ENCODE results near the gene NFRKB.
A peak's percentile ranks its signal among the peaks of the same experiment; 100 is the strongest.

NFRKB gene

DNA sequence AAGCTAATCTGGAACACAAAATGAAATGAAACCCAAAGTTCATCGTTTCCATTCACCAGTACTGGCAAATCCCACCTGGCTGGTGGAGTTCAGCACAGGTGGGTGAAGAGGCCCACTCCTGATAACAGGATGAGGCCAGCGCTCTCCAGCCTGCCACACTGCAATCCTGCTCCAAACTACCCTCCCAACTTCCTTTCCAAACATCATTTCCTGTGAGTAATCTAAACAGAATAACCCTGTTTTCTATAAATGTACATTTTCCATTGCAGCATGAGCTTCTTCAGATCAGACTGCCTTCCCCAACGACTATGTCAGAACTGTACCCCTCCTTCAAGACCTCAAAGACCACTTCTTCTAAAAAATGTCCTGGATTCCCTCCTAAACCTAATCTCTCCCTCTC, 15.9 kb upstream of the NFRKB start:
- Histone ChIP-seq H3K4me3 (ENCODE audit: low read depth, low read length) (no peak overlapping the region), H3K9me3 (no peaks in the 10 kb centered on the region), H3K36me3 (peaks cover 16% of the 10 kb centered on the region), H3K27me3 (no peaks in the 10 kb centered on the region), H3K4me1 (no peaks in the 10 kb centered on the region)
- DNase-seq, result no peak
- TF ChIP-seq, protein P1, sequence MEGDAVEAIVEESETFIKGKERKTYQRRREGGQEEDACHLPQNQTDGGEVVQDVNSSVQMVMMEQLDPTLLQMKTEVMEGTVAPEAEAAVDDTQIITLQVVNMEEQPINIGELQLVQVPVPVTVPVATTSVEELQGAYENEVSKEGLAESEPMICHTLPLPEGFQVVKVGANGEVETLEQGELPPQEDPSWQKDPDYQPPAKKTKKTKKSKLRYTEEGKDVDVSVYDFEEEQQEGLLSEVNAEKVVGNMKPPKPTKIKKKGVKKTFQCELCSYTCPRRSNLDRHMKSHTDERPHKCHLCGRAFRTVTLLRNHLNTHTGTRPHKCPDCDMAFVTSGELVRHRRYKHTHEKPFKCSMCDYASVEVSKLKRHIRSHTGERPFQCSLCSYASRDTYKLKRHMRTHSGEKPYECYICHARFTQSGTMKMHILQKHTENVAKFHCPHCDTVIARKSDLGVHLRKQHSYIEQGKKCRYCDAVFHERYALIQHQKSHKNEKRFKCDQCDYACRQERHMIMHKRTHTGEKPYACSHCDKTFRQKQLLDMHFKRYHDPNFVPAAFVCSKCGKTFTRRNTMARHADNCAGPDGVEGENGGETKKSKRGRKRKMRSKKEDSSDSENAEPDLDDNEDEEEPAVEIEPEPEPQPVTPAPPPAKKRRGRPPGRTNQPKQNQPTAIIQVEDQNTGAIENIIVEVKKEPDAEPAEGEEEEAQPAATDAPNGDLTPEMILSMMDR (IDR thresholded peaks at IDR 0.05; ENCODE audit: low read depth, low read length), result no peak

DNA sequence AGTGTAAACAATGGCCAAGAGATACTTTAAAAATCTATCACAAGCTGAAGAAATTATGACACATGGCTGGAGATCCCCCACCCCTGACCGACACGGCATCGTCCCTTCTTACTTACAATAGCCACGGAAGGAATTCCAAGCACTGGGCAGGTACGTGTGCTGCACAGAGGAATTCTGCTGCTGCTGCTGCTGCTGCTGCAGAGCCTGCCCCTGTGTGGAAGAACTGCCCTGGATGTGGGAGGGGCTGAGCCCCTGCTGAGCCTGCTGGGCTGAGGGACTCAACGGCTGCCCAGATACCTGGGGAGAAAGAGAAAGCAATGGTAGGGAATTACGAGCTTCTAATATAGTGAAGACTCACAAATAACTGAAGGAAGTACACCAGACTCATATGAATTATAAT, 15.0 kb upstream of the NFRKB start:
- no peak for DNase-seq
- H3K36me3 ChIP-seq, result peaks cover 14% of the 10 kb centered on the region
- H3K9me3 ChIP-seq, result no peaks in the 10 kb centered on the region
- H3K27me3 ChIP-seq, result no peaks in the 10 kb centered on the region
- H3K4me3 ChIP-seq (ENCODE audit: low read depth, low read length), result no peak overlapping the region
- TF ChIP-seq, protein P1 (IDR thresholded peaks at IDR 0.05; ENCODE audit: low read depth, low read length), result no peak
- no peaks in the 10 kb centered on the region for H3K4me1 ChIP-seq

DNA sequence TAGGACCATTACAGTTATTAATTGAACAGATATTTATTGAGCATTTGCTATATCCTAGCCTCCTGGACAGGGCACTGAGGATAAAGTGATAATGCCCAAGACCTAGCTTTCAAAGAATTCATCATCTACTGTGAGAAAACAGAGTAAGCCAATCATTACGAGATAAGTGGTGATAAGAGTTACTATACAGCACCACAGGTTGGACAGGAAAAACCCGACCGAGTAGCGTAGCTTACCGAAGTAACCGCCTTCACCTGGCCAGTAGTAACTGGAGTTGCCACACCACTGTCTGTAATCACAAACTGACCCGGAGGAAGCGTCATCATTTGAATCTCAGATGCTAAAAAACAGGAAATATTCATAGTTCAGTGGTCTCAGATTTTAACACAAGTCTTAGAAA, 10.0 kb upstream of the NFRKB start:
- Histone ChIP-seq H3K9me3 (no peaks in the 10 kb centered on the region), H3K36me3 (no peaks in the 10 kb centered on the region; the same call in 1 of the 2 replicates), H3K4me3 (ENCODE audit: low read depth, low read length) (no peak overlapping the region), H3K27me3 (no peaks in the 10 kb centered on the region), H3K4me1 (no peaks in the 10 kb centered on the region)
- DNase-seq, result no peak
- TF ChIP-seq, protein P1 (IDR thresholded peaks at IDR 0.05; ENCODE audit: low read depth, low read length), result no peak

DNA sequence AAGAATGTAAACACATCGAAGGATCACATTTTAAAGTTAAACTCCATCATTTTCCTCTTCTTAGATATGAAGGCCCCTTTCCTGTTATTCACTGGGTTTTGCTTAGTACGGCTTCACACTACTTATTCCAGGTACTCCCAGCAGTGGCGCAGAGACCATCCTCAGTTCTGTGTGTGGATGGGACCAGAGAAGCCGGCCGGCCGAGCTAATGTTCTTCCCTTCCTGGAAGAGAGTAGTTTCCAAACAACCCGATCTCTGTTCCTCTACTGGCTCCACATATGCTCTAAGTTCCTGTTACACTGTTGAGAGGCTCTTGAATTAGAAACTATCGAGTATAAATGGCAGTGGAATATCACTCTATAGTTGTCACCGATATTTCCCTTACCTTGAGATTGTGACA, 684 bp upstream of the NFRKB start:
- peaks cover 8% of the 10 kb centered on the region for H3K4me1 ChIP-seq
- H3K27me3 ChIP-seq, result no peaks in the 10 kb centered on the region
- no peak for DNase-seq
- TF ChIP-seq, protein P1 (IDR thresholded peaks at IDR 0.05; ENCODE audit: low read depth, low read length), result no peak
- peaks cover 18% of the 10 kb centered on the region for H3K36me3 ChIP-seq
- peak overlapping the region; percentile 94 for H3K4me3 ChIP-seq (ENCODE audit: low read depth, low read length)
- no peaks in the 10 kb centered on the region for H3K9me3 ChIP-seq

DNA sequence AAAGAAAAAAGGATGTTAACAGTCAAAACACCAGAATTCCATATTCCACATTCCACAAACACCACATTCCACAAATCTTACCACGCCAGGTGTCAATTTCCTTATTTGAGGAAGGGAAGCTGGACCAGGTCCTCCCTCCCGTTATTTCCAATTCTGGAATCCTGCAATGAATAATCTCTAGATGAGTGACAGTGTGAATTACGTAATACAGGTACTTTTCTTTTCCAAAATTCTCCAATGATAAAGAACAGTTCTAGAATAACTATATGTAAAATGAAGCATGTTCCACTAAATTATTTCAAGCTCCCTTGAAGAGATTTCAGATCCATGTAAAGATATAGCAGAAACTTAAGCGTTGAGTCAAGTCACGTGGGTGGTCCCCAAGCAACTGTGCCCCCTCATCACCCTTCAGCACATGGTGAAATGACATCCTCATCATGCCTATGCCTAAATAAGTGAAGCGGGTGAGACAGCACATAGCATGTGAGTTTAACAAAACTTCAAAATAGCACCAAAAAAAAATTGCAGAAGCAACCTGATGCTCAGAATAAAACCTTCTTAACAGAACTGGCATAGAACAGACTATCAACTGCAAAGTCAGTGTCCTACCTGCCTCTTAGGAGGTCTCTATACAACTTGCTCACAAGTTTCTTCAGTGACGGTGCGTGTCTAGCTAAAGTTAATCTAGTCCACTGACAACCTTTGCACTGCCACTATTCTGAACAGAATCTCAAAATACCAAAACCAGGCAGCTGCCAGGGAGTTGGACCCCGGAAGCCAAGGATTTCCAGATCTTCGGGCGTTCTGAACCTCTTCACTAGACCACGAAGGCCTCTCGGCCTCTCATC, 876 bp downstream of the NFRKB start:
- Histone ChIP-seq H3K36me3 (peaks cover 31% of the 10 kb centered on the region), H3K4me3 (ENCODE audit: low read depth, low read length) (peak overlapping the region; percentile 94), H3K27me3 (no peaks in the 10 kb centered on the region), H3K9me3 (no peaks in the 10 kb centered on the region), H3K4me1 (peaks cover 8% of the 10 kb centered on the region)
- TF ChIP-seq, protein P1 (IDR thresholded peaks at IDR 0.05; ENCODE audit: low read depth, low read length), result no peak
- no peak for DNase-seq

DNA sequence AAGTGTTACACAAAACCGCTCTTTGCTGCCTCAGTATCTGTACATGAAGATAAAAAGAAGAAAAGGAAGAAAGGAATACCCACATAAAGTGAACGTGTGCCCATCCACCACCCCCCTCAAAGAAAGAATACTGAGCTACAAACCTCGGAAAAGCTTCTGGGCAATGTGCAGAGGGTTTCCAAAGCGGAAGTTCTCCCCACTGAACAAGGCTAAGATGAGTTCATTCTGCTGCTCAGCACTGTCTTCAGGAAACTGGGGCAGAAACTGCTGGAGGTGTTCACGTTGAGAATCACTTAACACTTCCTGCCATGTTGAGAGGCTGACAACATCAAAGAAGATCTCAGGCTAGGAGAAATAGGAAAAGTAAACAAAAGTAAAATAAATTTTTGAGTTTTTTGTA, 6.9 kb downstream of the NFRKB start:
- no peak for DNase-seq
- H3K36me3 ChIP-seq, result peaks cover 90% of the 10 kb centered on the region
- H3K9me3 ChIP-seq, result no peaks in the 10 kb centered on the region
- H3K4me3 ChIP-seq (ENCODE audit: low read depth, low read length), result no peak overlapping the region
- H3K27me3 ChIP-seq, result no peaks in the 10 kb centered on the region
- TF ChIP-seq, protein P1 (IDR thresholded peaks at IDR 0.05; ENCODE audit: low read depth, low read length), result no peak
- no peaks in the 10 kb centered on the region for H3K4me1 ChIP-seq
